Retina (tissue), 1 donor: ENCODE measurements around the gene POLD4.
"Not testable (repeated sequence)": the region's sequence is repeated elsewhere in the genome, so short reads cannot be mapped to it uniquely, and the experiment has no call there.

Experiments
- DNase-seq: peaks from one replicate; pipeline ENCODE4 v3.0.0-alpha.2; 2016

POLD4 gene

GRCh38 chr11:67353317-67354074 is at the start of gene POLD4:
POLD4 (minus strand) TSS chr11:67353546; CDS start chr11:67353399, 147 bp downstream.
- peak; percentile 95 for DNase-seq

- not testable (repeated sequence) for DNase-seq
These were observed 49.7 kb upstream of the POLD4 start for GRCh38 chr11:67403085-67403484.

GRCh38 chr11:67402192-67402839 is 49.0 kb upstream of the POLD4 start:
- DNase-seq: peak; percentile 72

- peak; percentile 70 for DNase-seq
These were observed 48.3 kb upstream of the POLD4 start, which contains the start of gene PPP1CA for GRCh38 chr11:67401495-67402191. PPP1CA (minus strand) TSS chr11:67401858; CDS start chr11:67401782, 76 bp downstream.

GRCh38 chr11:67400942-67401494 is 47.7 kb upstream of the POLD4 start:
- no peak for DNase-seq

GRCh38 chr11:67400251-67400941 is 47.0 kb upstream of the POLD4 start:
- no peak for DNase-seq

- DNase-seq: no peak
These were observed 45.6 kb upstream of the POLD4 start for GRCh38 chr11:67398661-67399563.

GRCh38 chr11:67397986-67398660 is 44.8 kb upstream of the POLD4 start:
- DNase-seq: no peak

- DNase-seq: no peak
These were observed 44.2 kb upstream of the POLD4 start for GRCh38 chr11:67397536-67397935.

- DNase-seq: no peak
These were observed 43.4 kb upstream of the POLD4 start for GRCh38 chr11:67396587-67397389.

GRCh38 chr11:67396259-67396581 is 42.9 kb upstream of the POLD4 start:
- DNase-seq: no peak

- no peak for DNase-seq
These were observed 42.4 kb upstream of the POLD4 start for GRCh38 chr11:67395555-67396258.

GRCh38 chr11:67393990-67394389 is 40.6 kb upstream of the POLD4 start:
- no peak for DNase-seq

- DNase-seq: no peak
These were observed 40.1 kb upstream of the POLD4 start for GRCh38 chr11:67393437-67393836.

- DNase-seq: no peak
These were observed 38.9 kb upstream of the POLD4 start for GRCh38 chr11:67392183-67392715.

GRCh38 chr11:67391304-67392182 is 38.2 kb upstream of the POLD4 start, which contains the start of gene RAD9A:
RAD9A (plus strand) TSS chr11:67391986; CDS start chr11:67392045, 59 bp downstream.
- DNase-seq: peak; percentile 95

- DNase-seq: no peak
These were observed 37.6 kb upstream of the POLD4 start for GRCh38 chr11:67390947-67391303.

GRCh38 chr11:67389477-67389876 is 36.1 kb upstream of the POLD4 start:
- DNase-seq: peak; percentile 60
